Skin of body (tissue), 2 donors: ENCODE measurements around the gene ZNF628. TPM values are rescaled to one million over a fixed set of nuclear protein-coding genes. Genes with fewer than 3 reads are reported as not detected.

Source experiments
- DNase-seq: peaks from one replicate; lab custom pipeline; 2025; lab: John Stamatoyannopoulos, UW
- total RNA-seq: library from RNA; depleted of rRNA; stranded (reverse); fragments of >200 nt; gene quantifications from one replicate; pipeline ENCODE4 v1.2.3, GENCODE V29; 2014

ZNF628 gene
- total RNA-seq, 1 donor from 2014 or later = 1.1 TPM

DNA sequence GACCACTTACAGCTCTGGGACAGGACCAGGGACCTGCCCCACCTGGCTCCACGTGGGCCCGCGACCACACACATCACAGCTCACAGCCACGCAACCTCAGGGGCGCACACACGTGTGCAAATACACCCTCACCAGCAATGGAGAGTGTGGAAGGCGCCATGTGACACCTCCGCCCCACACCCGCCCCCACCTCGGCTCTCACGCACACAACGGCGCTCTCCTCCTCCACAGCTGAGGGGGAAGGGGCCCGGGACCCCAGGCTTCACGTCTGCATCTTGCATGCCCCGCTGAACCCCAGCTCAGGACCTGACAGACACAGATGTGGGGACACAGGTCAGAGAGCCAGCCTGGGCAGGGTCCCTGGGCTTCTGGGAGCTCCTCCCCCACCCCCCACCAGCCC lies 26.9 kb upstream of the ZNF628 start:
- DNase-seq = no peak

- no peak for DNase-seq
Observed at GRCh38 chr19:55451163-55451964, 25.1 kb upstream of the ZNF628 start.

DNA sequence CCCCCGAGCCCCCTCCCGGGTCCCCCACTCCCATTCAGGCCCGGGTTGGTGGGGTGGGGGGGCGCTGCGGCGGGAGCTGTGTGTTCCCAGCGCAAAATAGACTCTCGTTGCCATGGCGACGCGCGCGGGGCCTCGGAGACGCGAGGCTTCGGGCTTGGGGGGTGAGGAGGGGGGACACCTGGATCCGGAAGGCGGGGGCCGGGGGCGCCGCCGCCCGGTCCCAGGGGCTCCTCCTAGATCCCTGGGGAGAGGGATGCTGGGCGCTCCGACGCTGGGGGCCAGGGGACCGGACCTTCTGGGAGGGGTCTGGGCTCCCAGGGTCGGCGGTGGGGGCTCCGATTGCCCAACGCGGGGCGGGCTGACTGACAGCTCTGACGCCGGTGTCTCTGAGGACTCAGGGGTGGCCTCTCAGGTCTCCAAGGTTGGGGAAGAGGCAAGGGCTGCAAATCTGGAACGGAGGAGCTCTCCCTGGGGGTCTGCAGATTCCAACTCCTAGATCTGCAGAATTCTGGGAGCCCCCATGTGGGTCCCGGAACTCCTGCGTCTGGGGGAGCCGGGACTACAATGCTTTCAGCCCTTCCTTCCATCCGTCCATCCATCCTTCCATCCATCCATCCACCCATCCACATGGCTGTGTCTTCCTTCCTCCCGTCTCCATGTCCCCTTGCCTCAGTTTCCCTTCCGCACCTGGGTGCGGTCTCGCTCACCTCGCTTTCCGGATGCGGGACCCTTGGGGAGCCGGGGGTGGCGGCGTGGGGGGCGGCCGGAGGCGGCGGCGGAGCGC lies 24.3 kb upstream of the ZNF628 start:
- DNase-seq = no peak

GRCh38 chr19:55452749-55453346 lies 23.6 kb upstream of the ZNF628 start:
- peak; percentile 88 for DNase-seq

DNA sequence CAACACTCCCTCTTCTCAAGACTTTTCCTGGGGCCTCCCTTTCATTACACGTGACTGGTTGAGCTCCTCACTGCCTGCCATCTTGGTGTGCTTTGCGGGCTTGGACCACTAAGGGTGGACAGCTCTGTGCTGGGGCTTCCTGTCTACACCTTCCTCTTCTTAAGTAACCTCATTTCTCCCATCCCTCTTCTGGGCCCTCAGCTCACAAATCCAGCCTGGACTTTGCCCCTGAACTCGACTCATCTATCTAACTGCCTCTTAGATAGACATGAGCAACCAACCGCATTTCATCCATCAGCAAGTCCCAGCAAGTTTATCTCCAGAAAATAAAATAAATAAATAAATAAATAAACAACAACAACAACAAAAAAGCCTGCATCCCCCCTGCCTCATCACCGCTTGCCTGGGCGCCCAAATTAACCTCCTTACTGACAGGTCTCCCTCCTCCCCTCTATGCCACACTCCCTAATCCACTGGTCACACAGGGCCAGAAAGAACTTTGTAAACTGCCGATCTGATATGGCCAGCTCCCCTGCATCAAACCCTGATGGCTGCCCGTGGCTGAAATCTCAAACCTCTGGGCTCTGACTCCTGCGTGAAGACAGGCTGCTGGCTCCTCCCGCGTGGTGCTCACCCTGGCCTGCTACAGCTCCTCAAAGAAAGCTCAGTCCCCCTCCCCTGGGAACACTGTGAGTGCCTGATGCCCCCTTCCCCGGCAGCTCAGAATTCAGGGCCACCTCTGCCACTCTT lies 22.7 kb upstream of the ZNF628 start:
- DNase-seq = no peak

DNA sequence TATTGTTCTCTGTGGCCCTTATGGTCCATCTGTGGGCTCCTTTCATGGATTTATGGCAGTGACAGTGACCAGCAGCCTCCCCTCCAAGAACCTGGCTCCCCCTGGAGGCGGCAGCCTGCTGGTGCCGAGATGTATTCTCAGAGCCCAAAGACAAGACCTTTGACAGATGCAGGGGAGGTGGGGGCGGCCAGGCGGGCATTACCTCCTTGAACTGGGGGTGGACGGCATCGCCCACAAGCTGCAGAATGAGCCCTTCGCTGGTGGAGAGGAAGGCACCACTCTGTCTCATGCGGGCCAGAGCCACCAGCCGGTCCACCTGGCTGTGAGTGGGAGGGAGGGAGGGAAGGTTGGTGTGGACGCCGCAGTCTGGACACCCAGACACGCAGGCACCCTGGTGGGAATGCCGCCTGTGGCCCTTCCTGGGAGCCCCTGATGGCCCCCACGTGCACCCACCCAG lies 21.6 kb upstream of the ZNF628 start:
- DNase-seq = no peak

- no peak for DNase-seq
Observed at GRCh38 chr19:55455576-55456235, 20.7 kb upstream of the ZNF628 start.

GRCh38 chr19:55456347-55456746 lies 20.1 kb upstream of the ZNF628 start:
- DNase-seq = no peak

DNA sequence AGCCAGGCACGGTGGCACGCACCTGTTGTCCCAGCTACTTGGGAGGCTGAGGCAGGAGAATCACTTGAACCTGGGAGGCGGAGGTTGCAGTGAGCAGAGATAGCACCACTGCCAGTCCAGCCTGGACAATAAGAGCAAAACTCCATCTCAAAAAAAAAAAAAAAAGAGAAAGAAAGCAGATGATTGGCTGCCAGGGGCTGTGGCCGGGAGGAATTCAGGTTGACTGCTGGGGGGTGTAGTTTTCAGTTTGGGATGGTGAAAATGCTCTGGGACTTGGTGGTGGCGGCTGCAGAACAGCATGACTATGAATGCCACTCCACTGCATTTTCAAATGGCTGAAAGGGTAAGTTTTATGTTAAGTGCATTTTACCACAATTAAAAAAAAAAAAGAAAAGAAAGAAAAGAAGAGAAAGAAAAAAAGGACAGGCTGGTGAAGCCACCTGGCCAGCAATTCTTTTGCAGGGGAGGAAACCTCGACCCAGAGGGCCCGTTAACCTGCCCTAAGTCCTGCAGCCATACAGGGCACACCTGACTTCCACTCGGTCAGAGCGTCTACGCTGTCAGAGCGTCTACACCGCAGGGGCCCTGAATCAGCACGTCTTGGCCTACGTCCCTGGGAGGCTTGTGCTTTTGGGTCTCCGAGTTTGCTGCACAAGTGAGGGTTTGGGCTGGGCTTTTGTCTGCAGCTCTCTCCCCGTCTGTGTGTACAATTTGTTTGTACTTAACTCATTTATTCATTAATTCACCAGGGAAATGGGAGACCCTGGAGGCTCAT lies 18.5 kb upstream of the ZNF628 start:
- DNase-seq = no peak

GRCh38 chr19:55459551-55459949 lies 16.9 kb upstream of the ZNF628 start:
- DNase-seq = no peak

DNA sequence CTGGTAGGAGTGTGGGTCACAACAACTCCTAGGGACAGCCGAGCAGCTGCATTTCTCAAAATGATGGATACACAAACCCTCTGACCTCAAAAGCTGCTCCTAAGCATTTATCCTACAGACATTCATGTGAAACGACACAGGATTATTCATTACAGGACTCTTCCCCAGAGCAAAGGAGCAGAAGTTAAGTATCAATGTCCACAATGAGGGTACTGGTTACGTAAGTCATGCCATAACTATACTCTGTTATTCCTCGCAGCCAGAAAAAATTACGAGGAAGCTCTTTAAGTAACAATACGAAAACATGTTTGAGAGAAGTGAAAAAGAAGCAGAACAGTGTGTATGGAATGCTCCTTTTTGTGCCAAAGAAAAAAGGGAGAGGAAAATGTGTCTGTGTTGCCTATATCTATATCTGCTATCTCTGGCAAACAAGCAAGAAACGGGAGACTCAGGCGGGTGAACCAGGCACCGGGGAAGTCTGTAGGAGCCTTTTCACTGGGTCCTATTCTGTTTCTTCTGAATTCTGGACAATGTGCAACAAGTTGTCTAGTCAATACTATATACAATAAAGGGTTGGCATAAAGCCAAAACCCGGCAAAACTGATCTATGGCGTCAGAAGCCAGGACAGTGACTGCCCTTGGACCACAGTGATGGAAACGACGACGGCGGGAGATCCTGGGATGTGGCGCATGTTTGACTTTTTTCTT lies 16.3 kb upstream of the ZNF628 start:
- peak; percentile 55 for DNase-seq

DNA sequence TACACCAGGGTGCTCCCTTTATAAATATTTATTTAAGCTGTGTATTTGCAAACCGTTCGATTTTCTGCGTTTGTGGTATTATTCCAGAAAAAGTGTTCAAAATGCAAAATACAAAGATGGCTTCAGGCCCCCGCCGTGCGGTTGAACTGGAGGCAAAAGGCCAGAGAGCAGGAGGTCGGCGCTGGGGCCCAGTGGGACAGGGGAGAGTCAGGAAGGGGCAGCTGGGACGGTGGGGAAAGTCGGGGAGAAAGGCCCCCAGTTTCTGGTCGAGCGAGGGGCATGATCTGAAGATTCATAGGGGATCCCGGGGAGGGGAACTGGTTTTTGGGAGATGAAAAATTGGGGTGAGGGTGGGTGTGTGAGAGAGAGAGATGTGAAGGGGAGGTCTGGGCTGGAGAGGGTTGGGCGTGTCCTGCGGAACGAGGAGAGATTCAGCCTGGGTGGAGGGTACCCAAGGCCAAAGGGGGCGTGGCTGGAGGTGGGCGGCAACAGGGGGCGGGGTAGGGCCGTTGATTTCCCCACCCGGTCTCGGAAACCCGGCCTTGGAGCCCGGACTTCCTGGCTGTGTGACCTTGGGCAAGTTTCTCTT lies 15.7 kb upstream of the ZNF628 start:
- peak; percentile 75 for DNase-seq

- DNase-seq = peak; percentile 99
Observed at GRCh38 chr19:55461259-55461973, 15.0 kb upstream of the ZNF628 start, which contains the start of gene ISOC2. TSS of gene ISOC2 (minus strand) at chr19:55461642. CDS start at chr19:55456486, 5,156 bp downstream.

DNA sequence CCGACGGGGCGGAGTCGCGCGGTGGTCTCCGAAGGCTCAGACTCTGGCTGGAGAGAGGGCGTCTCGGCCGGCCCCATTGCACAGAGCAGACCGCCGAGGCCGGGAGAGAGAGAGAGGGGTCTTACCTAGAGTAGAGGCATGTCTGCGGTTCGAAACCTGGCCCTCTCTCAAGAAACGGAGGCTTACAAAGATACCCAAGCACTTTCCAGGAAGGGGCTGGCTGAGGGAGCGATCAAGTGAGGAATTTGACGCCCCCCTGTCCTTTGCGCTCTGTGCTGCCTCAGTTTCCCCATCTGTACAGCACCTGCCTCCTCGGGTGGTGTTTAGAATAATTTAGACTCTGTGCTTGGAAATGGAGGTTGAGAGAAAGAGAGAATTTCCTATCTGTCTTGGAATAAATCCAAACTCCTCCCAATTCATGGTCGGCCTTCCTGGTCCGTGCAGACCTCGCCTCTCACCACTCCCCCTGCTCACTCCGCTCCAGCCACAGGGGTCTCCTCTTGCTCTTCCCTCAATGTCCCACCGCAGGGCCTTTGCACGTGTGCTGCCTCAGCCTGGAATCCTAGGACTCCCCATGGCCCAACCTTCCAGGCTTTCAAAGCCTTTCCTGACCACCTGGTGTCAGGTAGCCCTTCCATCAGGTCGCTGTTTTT lies 14.3 kb upstream of the ZNF628 start:
- DNase-seq = peak; percentile 29

- DNase-seq = no peak
Observed at GRCh38 chr19:55462722-55463121, 13.7 kb upstream of the ZNF628 start.

DNA sequence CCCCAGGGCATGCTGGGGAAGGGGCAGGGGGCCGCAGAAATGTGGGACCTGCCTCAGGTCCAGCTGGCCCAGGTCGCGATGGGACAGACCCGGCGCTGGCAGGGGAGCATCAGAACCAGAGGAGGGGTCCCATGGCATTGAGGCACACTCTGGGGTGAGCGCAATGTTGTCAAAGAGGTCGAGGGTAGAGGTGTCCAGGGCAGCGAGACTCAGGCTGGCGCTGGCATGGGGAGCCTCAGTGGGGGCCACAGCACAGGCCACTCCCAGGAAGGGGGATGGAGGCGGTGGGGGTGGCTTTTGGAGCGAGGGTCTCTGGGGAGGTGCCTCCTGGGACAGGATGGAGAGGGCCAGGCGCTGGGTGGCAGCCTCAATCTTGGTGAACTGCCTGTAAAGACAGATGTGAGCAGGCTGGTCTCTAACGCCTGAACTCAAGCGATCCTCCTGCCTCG lies 12.8 kb upstream of the ZNF628 start:
- no peak for DNase-seq

DNA sequence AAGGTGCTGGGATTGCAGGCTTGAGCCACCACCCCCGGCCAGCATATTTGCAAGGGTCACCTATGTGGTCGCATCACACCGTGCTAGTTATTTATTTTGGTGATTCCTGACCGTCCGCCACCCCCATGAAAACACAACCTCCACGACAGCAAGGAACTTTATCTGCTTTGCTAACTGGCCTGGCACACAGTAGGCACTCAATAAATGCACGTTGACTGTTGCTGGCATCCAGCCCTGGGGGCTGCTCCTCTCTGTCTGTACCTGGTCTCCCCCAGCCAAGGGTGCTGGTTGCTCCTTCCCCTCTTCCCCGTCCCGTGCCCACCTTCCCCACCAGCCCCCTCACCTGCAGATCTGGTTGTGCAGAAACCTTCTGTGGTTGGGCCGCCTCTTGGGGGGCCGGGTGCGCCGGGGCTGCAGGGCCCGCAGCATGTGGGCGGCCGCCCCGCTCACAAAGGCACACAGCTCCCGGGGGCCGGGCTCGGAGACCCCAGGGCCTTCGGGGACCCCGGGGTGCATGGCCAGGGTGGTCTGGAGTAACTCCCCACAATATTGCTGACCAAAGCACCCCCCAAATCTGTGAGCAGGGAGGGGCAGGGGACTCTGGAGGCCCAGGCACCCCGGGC lies 12.3 kb upstream of the ZNF628 start:
- DNase-seq = no peak
